ENCODE measurements around the gene IQCH. TPM values are rescaled to one million over a fixed set of nuclear protein-coding genes. Genes with fewer than 3 reads are reported as not detected.

The IQCH gene
- total RNA-seq, 4 donors from 2014 or later: 9.6 to 13.7 (median 11.8) TPM

DNA sequence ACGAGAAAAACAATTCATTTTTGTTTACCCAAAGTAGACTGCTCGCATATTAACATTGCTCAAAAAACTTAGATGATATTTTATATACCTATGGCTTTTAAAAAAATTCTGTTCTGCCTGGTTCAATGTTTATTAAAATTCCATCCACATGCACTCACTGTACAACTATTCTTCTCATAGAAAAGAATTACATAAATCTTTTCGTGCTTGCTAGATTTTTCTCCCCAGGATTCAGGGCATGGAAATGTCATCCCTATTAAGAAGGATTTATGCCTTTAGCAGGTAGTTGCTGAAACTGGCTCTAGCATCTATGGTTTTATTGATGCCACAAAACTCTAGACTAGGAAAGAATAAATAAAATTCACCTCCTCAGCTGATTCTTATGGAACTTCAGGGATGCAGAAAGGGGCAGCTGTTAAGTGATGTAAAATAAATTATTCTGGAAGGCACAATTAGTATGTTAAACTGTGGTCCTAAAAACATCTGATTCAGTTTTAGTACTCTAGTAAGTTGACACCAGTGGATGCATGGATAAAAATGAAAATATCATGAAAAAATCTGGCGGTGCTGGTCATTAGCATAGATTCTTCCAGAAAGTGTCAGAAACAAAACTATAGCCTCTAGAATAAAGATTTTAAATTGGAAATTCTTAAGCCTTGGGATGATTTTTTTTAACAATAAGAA, 41.8 kb upstream of the IQCH start:
- Histone ChIP-seq H3K27ac (no peak overlapping the region), H3K9me3 (no peaks in the 10 kb centered on the region), H3K36me3 (peaks cover 3% of the 10 kb centered on the region in 2 donors), H3K27me3 (no peaks in the 10 kb centered on the region), H3K4me3 (replicated peaks in 1 of 3) (no peak overlapping the region), H3K4me1 (no peaks in the 10 kb centered on the region)
- no peak for DNase-seq
- intact Hi-C loops (cut with DNase I): no loop called here
- 96 to 97% methylated on average over 4 of the region's 4 CpGs for WGBS, 2 donors
- TF ChIP-seq CTCF (IDR thresholded peaks at IDR 0.05) (no peak), POLR2A (IDR thresholded peaks at IDR 0.05) (no peak)

DNA sequence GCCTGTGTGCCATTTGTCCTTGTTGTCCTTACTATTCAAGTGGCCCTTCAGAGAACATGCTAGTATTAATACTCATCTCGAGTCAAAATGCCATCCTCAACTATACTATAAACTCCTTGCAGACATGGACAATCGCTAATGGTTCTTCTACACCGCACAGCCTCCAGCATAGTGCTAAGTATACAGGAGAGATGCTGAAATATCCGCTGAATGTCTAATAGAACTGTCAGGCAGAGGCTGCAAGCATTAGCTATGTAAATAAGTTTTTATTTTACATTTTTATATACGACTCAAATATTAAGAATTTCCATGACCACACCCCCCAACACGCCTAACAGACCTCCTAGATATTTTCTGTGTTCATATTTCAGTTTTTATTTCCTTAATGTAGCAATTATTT, 39.5 kb upstream of the IQCH start:
- no peak overlapping the region for H3K27ac ChIP-seq
- DNase-seq: no peak
- H3K9me3 ChIP-seq: no peaks in the 10 kb centered on the region
- no peaks in the 10 kb centered on the region for H3K27me3 ChIP-seq
- intact Hi-C loops (cut with DNase I): no loop called here
- no peak overlapping the region for H3K4me3 ChIP-seq (replicated peaks in 1 of 3)
- TF ChIP-seq CTCF (IDR thresholded peaks at IDR 0.05) (no peak), POLR2A (IDR thresholded peaks at IDR 0.05) (no peak)
- H3K4me1 ChIP-seq: no peaks in the 10 kb centered on the region
- H3K36me3 ChIP-seq: no peaks in the 10 kb centered on the region
- 84 to 92% methylated on average over 6 of the region's 6 CpGs for WGBS, 2 donors

GRCh38 chr15:67216859-67217258, 37.7 kb upstream of the IQCH start:
- no peak for DNase-seq
- H3K4me3 ChIP-seq (replicated peaks in 1 of 3): no peak overlapping the region
- no peaks in the 10 kb centered on the region for H3K9me3 ChIP-seq
- TF ChIP-seq CTCF (IDR thresholded peaks at IDR 0.05): no peak
- TF ChIP-seq POLR2A (IDR thresholded peaks at IDR 0.05): no peak
- H3K4me1 ChIP-seq: peaks cover 0 to 4% of the 10 kb centered on the region in 2 donors
- intact Hi-C loops (cut with DNase I): no loop called here
- no peaks in the 10 kb centered on the region for H3K27me3 ChIP-seq
- no peak overlapping the region for H3K27ac ChIP-seq
- H3K36me3 ChIP-seq: no peaks in the 10 kb centered on the region

DNA sequence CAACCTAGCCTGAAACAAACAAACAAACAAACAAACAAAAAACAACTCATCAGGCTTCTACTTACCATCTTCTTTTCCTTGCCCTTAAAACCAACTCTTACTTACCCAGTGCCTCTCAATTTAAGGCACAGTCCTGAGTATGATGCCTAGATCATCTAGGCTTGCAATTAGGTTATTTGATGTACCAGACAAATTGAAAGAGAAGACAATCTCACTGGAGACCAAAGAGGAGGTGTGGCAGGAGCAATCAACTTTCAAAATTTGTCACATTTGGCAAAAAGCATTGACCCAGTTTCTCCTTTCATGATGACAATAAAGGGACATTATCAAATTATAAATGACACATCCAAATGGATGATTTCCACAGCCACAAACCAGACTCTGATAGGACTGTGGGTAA, 36.2 kb upstream of the IQCH start:
- Histone ChIP-seq H3K27ac (no peak overlapping the region), H3K27me3 (no peaks in the 10 kb centered on the region), H3K9me3 (no peaks in the 10 kb centered on the region), H3K36me3 (no peaks in the 10 kb centered on the region), H3K4me1 (peaks cover 8 to 13% of the 10 kb centered on the region in 2 donors), H3K4me3 (replicated peaks in 1 of 3) (no peak overlapping the region)
- no peak for TF ChIP-seq POLR2A (IDR thresholded peaks at IDR 0.05)
- TF ChIP-seq CTCF (IDR thresholded peaks at IDR 0.05): no peak
- intact Hi-C loops (cut with DNase I): no loop called here
- no peak for DNase-seq

GRCh38 chr15:67219288-67219687, 35.3 kb upstream of the IQCH start:
- intact Hi-C loops (cut with DNase I): no loop called here
- H3K4me3 ChIP-seq (replicated peaks in 1 of 3): no peak overlapping the region
- no peaks in the 10 kb centered on the region for H3K27me3 ChIP-seq
- WGBS, 2 donors: 96 to 97% methylated on average over 2 of the region's 2 CpGs
- no peaks in the 10 kb centered on the region for H3K9me3 ChIP-seq
- no peak overlapping the region for H3K27ac ChIP-seq
- no peak for DNase-seq
- H3K36me3 ChIP-seq: no peaks in the 10 kb centered on the region
- no peak for TF ChIP-seq CTCF (IDR thresholded peaks at IDR 0.05)
- no peak for TF ChIP-seq POLR2A (IDR thresholded peaks at IDR 0.05)
- H3K4me1 ChIP-seq: peaks cover 8 to 13% of the 10 kb centered on the region in 2 donors

All from thyroid gland (tissue), 4 donors.